ENCODE measurements around the gene POU6F2. TPM values are rescaled to one million over a fixed set of nuclear protein-coding genes. Genes with fewer than 3 reads are reported as not detected.

The POU6F2 gene
- total RNA-seq, 4 donors from 2014 or later: 0.91 TPM; not detected in 3

DNA sequence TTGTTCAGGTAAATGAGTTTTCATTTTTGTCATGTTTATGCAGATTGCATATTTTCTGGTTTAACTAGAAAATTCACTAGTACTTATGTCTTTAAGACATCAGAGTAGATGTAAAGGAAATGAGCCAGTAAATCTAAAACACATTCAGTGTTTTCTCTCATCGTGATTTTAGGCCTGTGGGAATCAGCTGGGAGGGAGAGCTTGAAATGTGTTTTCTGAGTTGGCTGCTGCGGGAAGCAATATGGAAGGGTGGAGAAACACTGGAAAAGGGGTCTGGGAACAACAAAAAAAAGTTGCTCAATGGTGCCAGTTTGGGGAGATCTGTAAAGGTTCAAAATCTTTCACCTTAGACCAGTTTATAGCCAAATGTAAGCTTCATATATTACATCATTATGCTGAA lies 284.1 kb downstream of the POU6F2 start:
- H3K9me3 ChIP-seq: no peaks in the 10 kb centered on the region
- no peaks in the 10 kb centered on the region for H3K4me1 ChIP-seq
- intact Hi-C loops (cut with DNase I; ENCODE audit: low total_unique reads): no loop called here
- TF ChIP-seq, protein P1, sequence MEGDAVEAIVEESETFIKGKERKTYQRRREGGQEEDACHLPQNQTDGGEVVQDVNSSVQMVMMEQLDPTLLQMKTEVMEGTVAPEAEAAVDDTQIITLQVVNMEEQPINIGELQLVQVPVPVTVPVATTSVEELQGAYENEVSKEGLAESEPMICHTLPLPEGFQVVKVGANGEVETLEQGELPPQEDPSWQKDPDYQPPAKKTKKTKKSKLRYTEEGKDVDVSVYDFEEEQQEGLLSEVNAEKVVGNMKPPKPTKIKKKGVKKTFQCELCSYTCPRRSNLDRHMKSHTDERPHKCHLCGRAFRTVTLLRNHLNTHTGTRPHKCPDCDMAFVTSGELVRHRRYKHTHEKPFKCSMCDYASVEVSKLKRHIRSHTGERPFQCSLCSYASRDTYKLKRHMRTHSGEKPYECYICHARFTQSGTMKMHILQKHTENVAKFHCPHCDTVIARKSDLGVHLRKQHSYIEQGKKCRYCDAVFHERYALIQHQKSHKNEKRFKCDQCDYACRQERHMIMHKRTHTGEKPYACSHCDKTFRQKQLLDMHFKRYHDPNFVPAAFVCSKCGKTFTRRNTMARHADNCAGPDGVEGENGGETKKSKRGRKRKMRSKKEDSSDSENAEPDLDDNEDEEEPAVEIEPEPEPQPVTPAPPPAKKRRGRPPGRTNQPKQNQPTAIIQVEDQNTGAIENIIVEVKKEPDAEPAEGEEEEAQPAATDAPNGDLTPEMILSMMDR (IDR thresholded peaks at IDR 0.05): no peak
- no peak for TF ChIP-seq POLR2A (IDR thresholded peaks at IDR 0.05)
- H3K27ac ChIP-seq: no peak overlapping the region
- H3K4me3 ChIP-seq: no peak overlapping the region
- H3K27me3 ChIP-seq: no peaks in the 10 kb centered on the region
- no peak for DNase-seq
- H3K36me3 ChIP-seq: no peaks in the 10 kb centered on the region

DNA sequence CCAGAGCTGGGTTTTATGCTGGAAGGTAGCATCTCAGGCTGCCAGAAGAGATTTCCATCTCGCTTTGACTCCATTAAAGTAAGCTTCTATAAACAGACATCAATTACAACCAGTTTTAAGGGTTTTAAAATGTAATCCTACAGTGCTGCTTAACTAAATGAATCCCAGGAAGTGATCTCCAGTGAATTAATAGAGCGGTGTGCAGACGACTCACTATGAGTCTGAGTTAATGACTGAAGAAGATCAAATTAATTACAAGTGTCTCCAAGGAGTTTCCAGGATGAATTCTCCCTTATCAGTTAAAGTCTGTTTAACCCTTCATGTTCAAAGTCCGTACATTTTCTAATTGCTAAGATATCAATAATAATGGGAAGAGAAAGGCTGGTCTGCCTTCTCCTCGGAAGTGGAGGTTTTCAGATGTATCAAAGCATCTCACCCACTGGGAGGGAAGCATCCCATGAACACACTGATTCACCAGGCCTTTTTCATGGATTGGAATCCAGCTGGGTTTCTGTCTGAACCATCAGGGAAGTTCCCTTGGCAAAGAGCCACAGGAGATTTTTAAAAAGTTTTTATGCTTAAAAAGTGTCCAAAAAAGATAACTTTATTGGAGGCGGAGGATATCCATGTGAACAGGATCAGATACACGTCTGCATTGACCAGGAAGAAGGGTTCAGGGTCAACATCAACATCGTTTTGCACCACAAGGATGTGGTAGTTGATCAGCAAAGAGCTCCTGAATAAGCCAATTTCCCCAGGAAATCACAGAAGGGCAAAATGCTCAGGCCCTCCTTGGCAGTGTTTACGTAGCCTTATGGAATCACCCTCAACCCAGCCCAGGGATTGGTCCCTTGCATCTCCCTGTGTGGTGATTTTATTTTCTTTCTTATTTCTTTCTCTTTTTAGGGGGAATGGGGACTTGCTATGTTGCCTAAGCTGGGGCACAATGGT lies 288.2 kb downstream of the POU6F2 start:
- TF ChIP-seq POLR2A (IDR thresholded peaks at IDR 0.05): no peak
- TF ChIP-seq, protein P1 (IDR thresholded peaks at IDR 0.05): no peak
- intact Hi-C loops (cut with DNase I; ENCODE audit: low total_unique reads): no loop called here
- no peak for DNase-seq
- Histone ChIP-seq H3K4me1 (no peaks in the 10 kb centered on the region), H3K36me3 (no peaks in the 10 kb centered on the region), H3K4me3 (no peak overlapping the region), H3K27me3 (no peaks in the 10 kb centered on the region), H3K9me3 (no peaks in the 10 kb centered on the region), H3K27ac (no peak overlapping the region)

DNA sequence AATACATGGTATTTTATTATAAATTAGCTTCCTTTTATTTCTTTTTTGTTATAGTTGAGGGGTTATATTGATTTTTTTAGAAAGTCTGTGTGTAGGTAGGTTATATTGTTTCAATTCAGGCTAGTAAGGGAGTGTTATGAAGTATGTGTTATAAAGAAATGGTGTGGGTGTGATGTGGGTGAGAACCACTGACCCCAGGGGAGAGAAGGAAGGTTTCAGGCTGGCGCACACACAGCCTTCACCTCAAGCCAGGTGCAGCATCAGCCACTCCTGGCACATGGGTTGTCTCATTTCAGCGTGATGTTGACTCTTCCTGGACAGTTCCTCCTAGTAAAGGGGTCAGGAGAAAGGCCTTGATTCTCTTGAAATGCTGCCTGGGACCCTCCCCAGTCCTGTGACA lies 291.3 kb downstream of the POU6F2 start:
- Histone ChIP-seq H3K27me3 (no peaks in the 10 kb centered on the region), H3K4me3 (no peak overlapping the region), H3K9me3 (no peaks in the 10 kb centered on the region), H3K27ac (no peak overlapping the region), H3K4me1 (no peaks in the 10 kb centered on the region), H3K36me3 (no peaks in the 10 kb centered on the region)
- intact Hi-C loops (cut with DNase I; ENCODE audit: low total_unique reads): no loop called here
- TF ChIP-seq, protein P1 (IDR thresholded peaks at IDR 0.05): no peak
- no peak for TF ChIP-seq POLR2A (IDR thresholded peaks at IDR 0.05)
- no peak for DNase-seq

DNA sequence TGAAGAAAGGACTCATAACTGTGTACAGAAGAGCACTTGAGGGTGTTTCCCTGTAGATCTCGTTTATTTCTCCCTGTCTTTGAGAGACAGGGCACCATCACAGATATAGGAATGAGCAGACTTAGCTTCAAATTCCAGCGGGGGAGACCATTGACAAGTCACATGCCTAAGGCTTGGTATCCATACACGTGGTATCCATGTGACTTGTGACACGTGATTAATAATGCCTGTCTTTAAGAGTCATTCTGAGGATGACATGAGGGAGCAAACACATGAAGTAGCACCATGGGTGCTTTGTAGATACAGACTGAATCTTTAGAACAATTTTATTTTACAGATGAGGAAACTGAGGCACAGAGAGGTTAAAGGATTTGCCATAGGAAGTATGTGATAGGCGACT lies 292.3 kb downstream of the POU6F2 start:
- no peaks in the 10 kb centered on the region for H3K4me1 ChIP-seq
- no peaks in the 10 kb centered on the region for H3K9me3 ChIP-seq
- intact Hi-C loops (cut with DNase I; ENCODE audit: low total_unique reads): no loop called here
- no peaks in the 10 kb centered on the region for H3K36me3 ChIP-seq
- no peak for DNase-seq
- TF ChIP-seq POLR2A (IDR thresholded peaks at IDR 0.05): no peak
- TF ChIP-seq, protein P1 (IDR thresholded peaks at IDR 0.05): no peak
- no peak overlapping the region for H3K4me3 ChIP-seq
- no peaks in the 10 kb centered on the region for H3K27me3 ChIP-seq
- H3K27ac ChIP-seq: no peak overlapping the region

DNA sequence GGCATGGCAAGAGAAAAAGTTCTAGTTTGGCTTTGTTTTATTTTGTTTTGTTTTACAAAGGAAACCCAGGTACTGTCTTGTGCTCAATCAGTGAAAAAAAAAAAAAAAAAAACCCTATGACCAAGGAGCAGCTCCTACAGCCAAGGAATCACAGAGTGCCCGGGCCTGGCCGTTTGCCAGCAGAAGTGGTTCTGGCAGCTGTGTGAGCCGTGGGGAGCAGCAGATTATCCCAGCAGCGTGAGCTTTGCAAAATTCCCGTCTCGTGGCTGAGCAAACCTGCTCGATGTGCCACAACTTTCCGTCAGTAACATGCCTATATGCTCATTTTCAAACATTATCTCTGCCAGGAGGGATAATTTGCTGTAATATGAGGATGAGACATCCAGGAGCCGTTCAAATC lies 293.7 kb downstream of the POU6F2 start:
- intact Hi-C loops (cut with DNase I; ENCODE audit: low total_unique reads): no loop called here
- no peaks in the 10 kb centered on the region for H3K4me1 ChIP-seq
- H3K27ac ChIP-seq: no peak overlapping the region
- no peaks in the 10 kb centered on the region for H3K27me3 ChIP-seq
- no peaks in the 10 kb centered on the region for H3K36me3 ChIP-seq
- H3K4me3 ChIP-seq: no peak overlapping the region
- no peak for TF ChIP-seq POLR2A (IDR thresholded peaks at IDR 0.05)
- TF ChIP-seq, protein P1 (IDR thresholded peaks at IDR 0.05): no peak
- no peaks in the 10 kb centered on the region for H3K9me3 ChIP-seq
- DNase-seq: peak in 1 of 2 donors; percentile 17
